ENCODE measurements around the gene VSTM4.

- TF ChIP-seq CTCF (conservative IDR thresholded peaks at IDR 0.05) (peak; percentile 37; the same call in 1 of the 2 replicates), EZH2 (IDR thresholded peaks at IDR 0.05; ENCODE audit: low read depth) (no peak)
Measured at GRCh38 chr10:49161411-49161997, 46.2 kb upstream of the VSTM4 start.

All from PC-9 (cell line).